Parathyroid adenoma (tissue), 2 donors: ENCODE data around the gene CRB2.

Source experiments
- H2AFZ ChIP-seq: fragments of 300-600 bp; sonication (generic); one replicate; pipeline ENCODE4 v1.7.0; 2017; ENCODE audit warnings: antibody characterized with exemption, mild to moderate bottlenecking
- H3K27ac ChIP-seq: fragments of 300-600 bp; sonication (generic); one replicate; pipeline ENCODE4 v1.7.0; 2017
- H3K27me3 ChIP-seq: fragments of 300-600 bp; sonication (generic); one replicate; pipeline ENCODE4 v1.7.0; 2017; ENCODE audit warnings: low read length; ENCODE audit not compliant: control insufficient read depth, insufficient read depth
- H3K36me3 ChIP-seq: fragments of 300-600 bp; sonication (generic); one replicate; pipeline ENCODE4 v1.7.0; 2017; ENCODE audit warnings: low read length; ENCODE audit not compliant: control insufficient read depth, insufficient read depth
- H3K4me1 ChIP-seq: fragments of 300-600 bp; sonication (generic); one replicate; pipeline ENCODE4 v1.7.0; 2017; ENCODE audit warnings: control low read depth
- H3K4me2 ChIP-seq: fragments of 300-600 bp; sonication (generic); one replicate; pipeline ENCODE4 v1.7.0; 2017; ENCODE audit warnings: low read length
- H3K4me3 ChIP-seq: fragments of 300-600 bp; sonication (generic); one replicate; pipeline ENCODE4 v1.7.0; 2017; ENCODE audit warnings: low read depth, low read length
- H3K79me2 ChIP-seq: fragments of 300-600 bp; sonication (generic); one replicate; pipeline ENCODE4 v1.7.0; 2017; ENCODE audit warnings: control low read depth
- H3K9ac ChIP-seq: fragments of 300-600 bp; sonication (generic); one replicate; pipeline ENCODE4 v1.7.0; 2017; ENCODE audit warnings: mild to moderate bottlenecking
- H3K9me3 ChIP-seq: fragments of 300-600 bp; sonication (generic); one replicate; pipeline ENCODE4 v1.7.0; 2017; ENCODE audit warnings: low read length; ENCODE audit not compliant: control insufficient read depth
- CTCF ChIP-seq: fragments of 300-600 bp; sonication (generic); IDR thresholded peaks from one replicate; pipeline ENCODE4 v1.7.0; 2017; ENCODE audit warnings: antibody characterized with exemption, mild to moderate bottlenecking
- donor health status: primary hyperparathyroidism.

Gene CRB2

GRCh38 chr9:123401879-123402513, 46.0 kb downstream of the CRB2 start:
- H3K79me2 ChIP-seq: no peaks in the 10 kb centered on the region
- H3K27me3 ChIP-seq: no peaks in the 10 kb centered on the region
- H3K27ac ChIP-seq: no peak overlapping the region

GRCh38 chr9:123402981-123403509, 47.0 kb downstream of the CRB2 start:
- Histone ChIP-seq H2AFZ (no peak overlapping the region), H3K9me3 (no peaks in the 10 kb centered on the region), H3K36me3 (no peaks in the 10 kb centered on the region), H3K27me3 (no peaks in the 10 kb centered on the region), H3K4me3 (no peak overlapping the region), H3K4me1 (no peaks in the 10 kb centered on the region), H3K27ac (no peak overlapping the region), H3K4me2 (no peak overlapping the region), H3K9ac (no peak overlapping the region), H3K79me2 (no peaks in the 10 kb centered on the region)
- no peak for TF ChIP-seq CTCF

More at GRCh38 chr9:123401879-123402513, 46.0 kb downstream of the CRB2 start:
- Histone ChIP-seq H3K4me3 (no peak overlapping the region), H3K4me1 (no peaks in the 10 kb centered on the region), H2AFZ (no peak overlapping the region), H3K4me2 (no peak overlapping the region), H3K36me3 (no peaks in the 10 kb centered on the region), H3K9me3 (no peaks in the 10 kb centered on the region), H3K9ac (no peak overlapping the region)
- TF ChIP-seq CTCF: peak; percentile 30

GRCh38 chr9:123406016-123406415, 50.0 kb downstream of the CRB2 start:
- Histone ChIP-seq H3K79me2 (no peaks in the 10 kb centered on the region), H3K9me3 (no peaks in the 10 kb centered on the region), H3K9ac (no peak overlapping the region), H3K36me3 (no peaks in the 10 kb centered on the region), H3K27me3 (no peaks in the 10 kb centered on the region), H3K4me1 (no peaks in the 10 kb centered on the region), H2AFZ (no peak overlapping the region), H3K4me2 (no peak overlapping the region), H3K27ac (no peak overlapping the region), H3K4me3 (no peak overlapping the region)
- no peak for TF ChIP-seq CTCF

GRCh38 chr9:123406691-123407216, 50.8 kb downstream of the CRB2 start:
- no peak for TF ChIP-seq CTCF
- Histone ChIP-seq H3K79me2 (no peaks in the 10 kb centered on the region), H3K27ac (no peak overlapping the region), H3K36me3 (no peaks in the 10 kb centered on the region), H3K9me3 (no peaks in the 10 kb centered on the region), H2AFZ (no peak overlapping the region), H3K4me1 (no peaks in the 10 kb centered on the region), H3K9ac (no peak overlapping the region), H3K27me3 (no peaks in the 10 kb centered on the region), H3K4me2 (no peak overlapping the region), H3K4me3 (no peak overlapping the region)
